ENCODE measurements around the gene BABAM2.
A peak's percentile ranks its signal among the peaks of the same experiment; 100 is the strongest.
"Not testable (repeated sequence)": the region's sequence is repeated elsewhere in the genome, so short reads cannot be mapped to it uniquely, and the experiment has no call there.

The BABAM2 gene

DNA sequence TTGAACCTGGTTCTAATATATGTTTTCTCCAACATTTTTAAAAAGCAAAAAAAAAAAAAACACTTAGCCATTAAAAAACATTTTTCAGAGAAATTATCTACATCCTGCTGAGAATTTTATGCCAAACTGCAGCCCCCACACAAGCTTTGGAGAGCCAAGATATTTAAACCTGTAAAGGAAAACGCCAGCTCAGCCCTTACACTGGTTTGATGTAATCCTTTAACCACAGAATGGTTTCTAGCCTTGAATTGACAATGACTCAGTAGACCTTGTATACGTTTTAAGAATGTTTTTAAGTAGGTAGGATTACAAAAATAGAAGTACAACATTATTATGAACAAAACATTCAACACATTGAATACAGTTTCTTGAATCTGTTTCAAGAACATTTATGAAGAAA lies 113.6 kb downstream of the BABAM2 start:
- Mint-ChIP-seq H3K4me3 (no peak overlapping the region), H3K9me3 (no peaks in the 10 kb centered on the region), H3K27me3 (no peaks in the 10 kb centered on the region), H3K36me3 (peaks cover 21% of the 10 kb centered on the region), H3K4me1 (peaks cover 13% of the 10 kb centered on the region), H3K27ac (no peak overlapping the region)
- CTCF ChIA-PET, result interaction anchor here (0.7 kb wide), 1 partner anchor 14 kb away, joined by 3 read pairs; no protein-coding TSS in a partner anchor
- DNase-seq, result no peak

DNA sequence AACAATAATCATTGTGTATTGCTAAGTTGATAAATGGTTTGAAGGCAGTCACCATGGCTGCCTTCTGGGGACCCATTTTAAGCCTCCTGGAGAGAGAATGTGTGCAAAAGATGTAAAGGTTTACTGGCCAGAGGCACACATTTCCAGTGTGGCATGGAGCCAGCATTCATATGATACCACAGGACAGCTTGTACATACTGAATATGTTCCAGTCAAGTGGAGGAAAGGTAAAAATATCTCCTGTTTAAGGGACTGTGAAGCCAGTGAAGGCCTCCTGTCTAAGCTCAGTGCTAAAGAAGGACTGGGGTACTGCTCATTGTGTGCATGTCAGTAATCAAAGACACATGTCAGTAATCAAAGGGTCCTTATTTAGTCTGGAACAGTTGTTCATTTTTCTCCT lies 119.2 kb downstream of the BABAM2 start:
- Mint-ChIP-seq H3K27me3 (no peaks in the 10 kb centered on the region), H3K27ac (no peak overlapping the region), H3K36me3 (peaks cover 9% of the 10 kb centered on the region), H3K4me1 (no peaks in the 10 kb centered on the region), H3K9me3 (no peaks in the 10 kb centered on the region), H3K4me3 (no peak overlapping the region)
- DNase-seq, result no peak
- CTCF ChIA-PET, result no interaction called here

- Mint-ChIP-seq H3K27ac (peak overlapping the region; percentile 2), H3K9me3 (no peaks in the 10 kb centered on the region)
- CTCF ChIA-PET, result no interaction called here
These were observed 120.8 kb downstream of the BABAM2 start for GRCh38 chr2:28011322-28011737.

DNA sequence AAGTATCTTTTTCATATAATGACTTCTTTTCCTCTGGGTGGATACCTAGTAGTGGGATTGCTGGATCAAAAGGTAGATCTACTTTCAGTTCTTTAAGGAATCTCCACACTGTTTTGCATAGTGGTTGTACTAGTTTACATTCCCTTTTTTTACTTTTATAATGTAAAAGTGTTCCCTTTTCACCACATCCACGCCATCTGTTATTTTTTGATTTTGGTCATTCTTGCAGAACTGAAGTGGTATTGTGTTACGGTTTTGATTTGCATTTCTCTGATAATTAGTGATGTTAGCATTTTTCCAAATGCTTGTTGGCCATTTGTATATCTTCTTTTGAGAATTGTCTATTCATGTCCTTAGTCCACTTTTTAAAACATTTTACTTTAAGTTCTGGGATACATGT lies 127.9 kb downstream of the BABAM2 start:
- H3K27ac Mint-ChIP-seq, H3K36me3 Mint-ChIP-seq, H3K9me3 Mint-ChIP-seq, CTCF ChIA-PET, H3K27me3 Mint-ChIP-seq, H3K4me3 Mint-ChIP-seq, DNase-seq, H3K4me1 Mint-ChIP-seq: not testable (repeated sequence)

More at GRCh38 chr2:28011322-28011737, 120.8 kb downstream of the BABAM2 start:
- H3K27me3 Mint-ChIP-seq, result no peaks in the 10 kb centered on the region
- H3K4me1 Mint-ChIP-seq, result no peaks in the 10 kb centered on the region
- no peak overlapping the region for H3K4me3 Mint-ChIP-seq
- DNase-seq, result no peak
- peaks cover 10% of the 10 kb centered on the region for H3K36me3 Mint-ChIP-seq

- H3K36me3 Mint-ChIP-seq, CTCF ChIA-PET, DNase-seq, H3K4me3 Mint-ChIP-seq, H3K27me3 Mint-ChIP-seq, H3K27ac Mint-ChIP-seq, H3K9me3 Mint-ChIP-seq, H3K4me1 Mint-ChIP-seq: not testable (repeated sequence)
These were observed 129.0 kb downstream of the BABAM2 start for GRCh38 chr2:28019521-28019920.

- H3K27ac Mint-ChIP-seq, result no peak overlapping the region
- CTCF ChIA-PET, result no interaction called here
- no peak overlapping the region for H3K4me3 Mint-ChIP-seq
- peaks cover 5% of the 10 kb centered on the region for H3K9me3 Mint-ChIP-seq
- no peak for DNase-seq
- no peaks in the 10 kb centered on the region for H3K27me3 Mint-ChIP-seq
- H3K4me1 Mint-ChIP-seq, result no peaks in the 10 kb centered on the region
- peaks cover 16% of the 10 kb centered on the region for H3K36me3 Mint-ChIP-seq
These were observed 131.4 kb downstream of the BABAM2 start for GRCh38 chr2:28021898-28022297.

- no peak overlapping the region for H3K27ac Mint-ChIP-seq
- H3K27me3 Mint-ChIP-seq, result no peaks in the 10 kb centered on the region
- peaks cover 27% of the 10 kb centered on the region for H3K36me3 Mint-ChIP-seq
- CTCF ChIA-PET, result no interaction called here
- no peaks in the 10 kb centered on the region for H3K4me1 Mint-ChIP-seq
- no peak for DNase-seq
- peaks cover 5% of the 10 kb centered on the region for H3K9me3 Mint-ChIP-seq
- no peak overlapping the region for H3K4me3 Mint-ChIP-seq
These were observed 134.6 kb downstream of the BABAM2 start for GRCh38 chr2:28025123-28025522.

DNA sequence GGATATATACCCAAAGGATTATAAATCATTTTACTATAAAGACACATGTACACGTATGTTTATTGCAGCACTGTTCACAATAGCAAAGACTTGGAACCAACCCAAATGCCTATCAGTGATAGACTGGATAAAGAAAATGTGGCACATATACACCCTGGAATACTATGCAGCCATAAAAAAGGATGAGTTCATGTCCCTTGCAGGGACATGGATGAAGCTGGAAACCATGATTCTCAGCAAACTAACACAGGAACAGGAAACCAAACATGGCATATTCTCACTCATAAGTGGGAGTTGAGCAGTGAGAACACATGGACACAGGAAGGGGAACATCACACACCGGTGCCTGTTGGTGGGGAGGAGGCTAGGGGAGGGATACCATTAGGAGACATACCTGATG lies 135.7 kb downstream of the BABAM2 start:
- DNase-seq, H3K27me3 Mint-ChIP-seq, H3K27ac Mint-ChIP-seq, H3K4me1 Mint-ChIP-seq, H3K9me3 Mint-ChIP-seq, CTCF ChIA-PET, H3K4me3 Mint-ChIP-seq: not testable (repeated sequence)
- H3K36me3 Mint-ChIP-seq, result peaks cover 27% of the 10 kb centered on the region

GRCh38 chr2:28028025-28028424 lies 137.5 kb downstream of the BABAM2 start:
- DNase-seq, result no peak
- no peak overlapping the region for H3K27ac Mint-ChIP-seq
- H3K4me1 Mint-ChIP-seq, result peaks cover 2% of the 10 kb centered on the region
- CTCF ChIA-PET, result no interaction called here
- peaks cover 27% of the 10 kb centered on the region for H3K36me3 Mint-ChIP-seq
- no peaks in the 10 kb centered on the region for H3K27me3 Mint-ChIP-seq
- H3K4me3 Mint-ChIP-seq, result no peak overlapping the region
- peaks cover 5% of the 10 kb centered on the region for H3K9me3 Mint-ChIP-seq

DNA sequence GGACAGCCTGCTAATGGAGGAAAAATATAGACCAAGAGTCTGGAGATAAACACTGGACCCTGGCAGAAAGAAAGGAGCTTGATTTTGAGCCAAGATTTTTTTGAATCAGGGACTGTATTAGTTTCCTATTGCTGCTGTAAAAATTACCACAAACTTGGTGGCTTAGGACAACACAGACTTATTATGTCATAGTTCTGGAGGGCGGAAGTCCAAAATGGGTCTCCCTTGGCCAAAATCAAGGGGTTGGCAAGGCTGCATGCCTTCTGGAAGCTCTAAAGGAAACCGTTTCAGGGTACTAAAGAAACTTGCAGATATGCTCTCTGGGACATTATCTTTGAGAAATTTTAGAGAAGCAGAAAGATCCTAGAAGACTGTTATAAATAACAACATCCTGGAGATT lies 140.1 kb downstream of the BABAM2 start:
- Mint-ChIP-seq H3K27ac (no peak overlapping the region), H3K4me1 (peaks cover 2% of the 10 kb centered on the region), H3K36me3 (peaks cover 20% of the 10 kb centered on the region), H3K27me3 (no peaks in the 10 kb centered on the region), H3K9me3 (peaks cover 5% of the 10 kb centered on the region), H3K4me3 (no peak overlapping the region)
- CTCF ChIA-PET, result no interaction called here
- DNase-seq, result no peak

GRCh38 chr2:28032816-28033215 lies 142.3 kb downstream of the BABAM2 start:
- CTCF ChIA-PET, result no interaction called here
- peaks cover 5% of the 10 kb centered on the region for H3K36me3 Mint-ChIP-seq
- H3K27me3 Mint-ChIP-seq, result no peaks in the 10 kb centered on the region
- no peak overlapping the region for H3K27ac Mint-ChIP-seq
- no peak overlapping the region for H3K4me3 Mint-ChIP-seq
- H3K9me3 Mint-ChIP-seq, result no peaks in the 10 kb centered on the region
- H3K4me1 Mint-ChIP-seq, result peaks cover 2% of the 10 kb centered on the region
- no peak for DNase-seq

DNA sequence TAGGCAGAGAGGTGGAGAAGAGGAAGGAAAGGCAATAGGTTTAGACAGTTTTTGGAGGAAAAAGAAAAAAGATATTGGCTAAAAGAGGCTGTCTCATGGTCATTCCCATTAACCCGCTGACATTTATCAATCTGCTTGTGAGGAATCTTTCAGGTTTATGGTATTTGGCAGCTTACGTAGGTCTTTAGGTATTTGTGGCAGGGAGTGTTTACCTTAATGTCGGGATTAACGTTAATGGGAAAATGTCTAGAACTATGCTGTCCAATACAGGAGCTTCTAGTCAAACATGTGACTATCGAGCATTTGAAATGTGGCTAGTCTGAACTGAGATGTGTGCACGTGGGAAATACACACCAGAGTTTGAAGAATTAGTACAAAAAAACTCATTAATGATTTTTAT lies 144.2 kb downstream of the BABAM2 start:
- Mint-ChIP-seq H3K9me3 (no peaks in the 10 kb centered on the region), H3K4me1 (peaks cover 7% of the 10 kb centered on the region), H3K27ac (no peak overlapping the region), H3K36me3 (no peaks in the 10 kb centered on the region), H3K4me3 (no peak overlapping the region), H3K27me3 (no peaks in the 10 kb centered on the region)
- CTCF ChIA-PET, result no interaction called here
- DNase-seq, result no peak

GRCh38 chr2:28035163-28035690 lies 144.7 kb downstream of the BABAM2 start:
- Mint-ChIP-seq H3K27ac (no peak overlapping the region), H3K9me3 (no peaks in the 10 kb centered on the region), H3K4me3 (no peak overlapping the region), H3K27me3 (no peaks in the 10 kb centered on the region), H3K36me3 (no peaks in the 10 kb centered on the region), H3K4me1 (peaks cover 9% of the 10 kb centered on the region)
- DNase-seq, result no peak
- CTCF ChIA-PET, result no interaction called here

GRCh38 chr2:28035816-28036215 lies 145.3 kb downstream of the BABAM2 start:
- H3K9me3 Mint-ChIP-seq, result no peaks in the 10 kb centered on the region
- no peaks in the 10 kb centered on the region for H3K27me3 Mint-ChIP-seq
- CTCF ChIA-PET, result no interaction called here
- H3K4me1 Mint-ChIP-seq, result peaks cover 9% of the 10 kb centered on the region
- H3K4me3 Mint-ChIP-seq, result no peak overlapping the region
- DNase-seq, result no peak
- no peak overlapping the region for H3K27ac Mint-ChIP-seq
- H3K36me3 Mint-ChIP-seq, result no peaks in the 10 kb centered on the region

- Mint-ChIP-seq H3K36me3 (no peaks in the 10 kb centered on the region), H3K27ac (no peak overlapping the region), H3K27me3 (no peaks in the 10 kb centered on the region), H3K4me3 (no peak overlapping the region), H3K4me1 (peaks cover 9% of the 10 kb centered on the region), H3K9me3 (no peaks in the 10 kb centered on the region)
- CTCF ChIA-PET, result no interaction called here
- no peak for DNase-seq
These were observed 145.8 kb downstream of the BABAM2 start for GRCh38 chr2:28036307-28036706.

DNA sequence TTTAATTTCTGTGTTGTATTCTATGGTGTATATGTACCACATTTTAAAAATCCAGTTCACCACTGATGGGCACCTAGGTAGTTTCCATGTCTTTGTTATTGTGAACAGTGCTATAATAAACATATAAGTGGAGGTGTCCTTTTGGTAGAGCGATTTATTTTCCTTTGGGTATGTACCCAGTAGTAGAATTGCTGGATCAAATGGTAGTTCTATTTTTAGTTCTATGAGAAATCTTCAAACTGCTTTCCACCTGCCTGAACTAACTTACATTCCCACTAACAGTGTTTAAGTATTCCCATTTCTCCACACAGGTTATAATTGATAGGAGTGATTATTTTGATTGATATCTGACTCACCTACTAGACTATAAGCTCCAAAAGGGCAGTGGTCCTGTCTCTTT lies 148.2 kb downstream of the BABAM2 start:
- Mint-ChIP-seq H3K4me3 (no peak overlapping the region), H3K27ac (peak overlapping the region; percentile 38), H3K4me1 (peaks cover 6% of the 10 kb centered on the region), H3K36me3 (peaks cover 6% of the 10 kb centered on the region), H3K9me3 (no peaks in the 10 kb centered on the region), H3K27me3 (no peaks in the 10 kb centered on the region)
- CTCF ChIA-PET, result no interaction called here
- no peak for DNase-seq

All from activated naive CD4-positive, alpha-beta T cell treated with anti-CD3 and anti-CD28 coated beads, Interleukin-2, amount 10 ng/mL, durations not matched to agents 7 days and 5 days (primary cell).